Heart right ventricle (tissue), 16 donors: ENCODE data around the gene LRRC74A. TPM values are rescaled to one million over a fixed set of nuclear protein-coding genes. Genes with fewer than 3 reads are reported as not detected.

Experiments used
- ATAC-seq, 8 donors: fragments of 200-7000 bp; cut with Tn5 transposase; one replicate each; pipeline ENCODE4 v1.9.1; 2020; ENCODE audit warnings: mild to moderate bottlenecking in 8 of 8, moderate library complexity in 8 of 8, moderate number of reproducible peaks in 1 of 8
- DNase-seq, 2 donors: peaks; one replicate each; pipeline ENCODE4 v3.0.0-alpha.2; 2020
- H3K27ac ChIP-seq, 10 donors: fragments of 200-600 bp; sonication (generic) in 2 of 10; one replicate each; pipeline versions ENCODE4 v1.5.0 to v1.8.0; 2020 to 2022; ENCODE audit warnings: mild to moderate bottlenecking in 3 of 10
- H3K27me3 ChIP-seq, 7 donors: fragments of 200-600 bp; one replicate each; pipeline ENCODE4 v1.8.0; 2021 to 2022; ENCODE audit warnings: mild to moderate bottlenecking in 2 of 7
- H3K36me3 ChIP-seq, 9 donors: fragments of 200-600 bp; sonication (generic) in 1 of 9; one replicate each; pipeline versions ENCODE4 v1.5.0 to v1.8.0; 2020 to 2022; ENCODE audit warnings: mild to moderate bottlenecking in 2 of 9
- H3K4me1 ChIP-seq, 9 donors: fragments of 200-600 bp; sonication (generic) in 1 of 9; one replicate each; pipeline versions ENCODE4 v1.5.0 to v1.8.0; 2020 to 2022; ENCODE audit warnings: mild to moderate bottlenecking in 4 of 9
- H3K4me3 ChIP-seq, 10 donors: fragments of 200-600 bp; sonication (generic) in 2 of 10; one replicate each; pipeline versions ENCODE4 v1.5.0 to v1.8.0; 2020 to 2022; ENCODE audit warnings: mild to moderate bottlenecking in 7 of 10, moderate library complexity in 2 of 10
- H3K9me3 ChIP-seq, 11 donors: fragments of 200-600 bp in 10 of 11; sonication (generic) in 2 of 11; one replicate each; pipeline versions ENCODE4 v1.5.0 to v1.8.0; 2013 to 2022; ENCODE audit warnings: mild to moderate bottlenecking in 2 of 11, control low read depth in 1 of 11, moderate library complexity in 1 of 11
- CTCF ChIP-seq, 9 donors: fragments of 200-600 bp; sonication (generic) in 2 of 9; IDR thresholded peaks; one replicate each; pipeline versions ENCODE4 v1.5.0 to v1.8.0; 2021 to 2022; ENCODE audit warnings: antibody characterized with exemption in 9 of 9, mild to moderate bottlenecking in 5 of 9, moderate library complexity in 1 of 9
- WGBS, 2 donors: extraction: QIAGEN DNeasy Blood & Tissue Kit; methylation state at CpG; one replicate each; pipeline ENCODE4 v1.1.7; 2013; ENCODE audit warnings: inconsistent platforms in 1 of 2; 5-methylcytosine and 5-hydroxymethylcytosine counted together
- intact Hi-C, 10 donors: fragments of 100-400 bp; cut with DNase I; formaldehyde crosslinking; loops; one replicate each; pipeline versions ENCODE4 v1.11.1 to v1.14.2; 2022
- polyA plus RNA-seq, 2 donors: library from polyadenylated mRNA; stranded (reverse); fragments of 200-250 nt; gene quantifications; one replicate each; pipeline ENCODE4 v1.2.3, GENCODE V29; 2013
- total RNA-seq, 10 donors: library from RNA; stranded (reverse); fragmentation: NEBNext Ultra II Directional in 3 of 10; extraction: Animal tissue kit (Norgen Biotek cat#: 25700) in 3 of 10; gene quantifications; one replicate each; pipeline versions ENCODE4 v1.2.1 to v1.2.4, GENCODE V29; 2021 to 2023
- donor health status: Arrhythmogenic right ventricular cardiomyopathy.
- donor health status: ischemic (EF 13 %, LVEDD 7.1; RV severe dilation, severe dysfunction).
- donor health status: healthy with polysubstance abuse.
- donor health status: DM: no; HTN: yes; CAD: no.
- donor health status: DM: no; HTN: no; CAD: no.
- donor health status: ischemic (EF 25% LVEDD 6.9; RV normal size, moderate dysfunction).
- donor health status: ischemic (EF 25% LVEDD 5.7; RV mildly dilated, moderate dysfunction).
- donor health status: healthy.
- donor health status: DM: yes; HTN: yes; CAD: no.
- donor health status: Ischemic cardiomyopathy.
- donor health status: ischemic (EF 35%, LVEDD 5.7; RV mildly dilated, moderate dysfunction).
- donor health status: nonischemic (EF 11% LVEDD 7.7; RV severe dilation, severe dysfunction).
- donor health status: DM: yes; HTN: yes; CAD: no.
- donor health status: PGD.
- donor health status: ischemic (EF 29% LVEDD 5.4; RV normal size, mild dysfunction).
- donor health status: nonischemic (EF 23%, LVEDD 6.1; RV moderate dilation, normal function).

Gene LRRC74A
- total and polyA plus RNA-seq, 12 donors: not detected

GRCh38 chr14:76917158-76917596 is 91.0 kb downstream of the LRRC74A start:
- 49 to 63% methylated on average over 7 of the region's 7 CpGs for WGBS, 2 donors
- intact Hi-C loops: loop anchor here in 8 of 10 donors (1.0 to 10.0 kb wide), 5 partner anchors 35 to 111 kb away; partner anchors contain the start of gene IRF2BPL (in 4 of the 8)
- Histone ChIP-seq H3K4me1 (peaks cover 41 to 70% (median 58%) of the 10 kb centered on the region in 9 donors), H3K27ac (peak overlapping the region; percentile 83 to 98 (median 92)), H3K4me3 (no peak overlapping the region), H3K36me3 (no peaks in the 10 kb centered on the region), H3K9me3 (no peaks in the 10 kb centered on the region), H3K27me3 (no peaks in the 10 kb centered on the region)
- ATAC-seq (no peak), DNase-seq (peak in 1 of 2 donors; percentile 57)
- peak in 8 of 9 donors; percentile 20 to 63 (median 52) for TF ChIP-seq CTCF (IDR thresholded peaks at IDR 0.05)

- Histone ChIP-seq H3K36me3 (no peaks in the 10 kb centered on the region), H3K4me1 (peaks cover 41 to 74% (median 63%) of the 10 kb centered on the region in 9 donors), H3K27ac (peak overlapping the region; percentile 83 to 98 (median 92)), H3K4me3 (peak overlapping the region in 1 of 10 donors; percentile 16), H3K9me3 (no peaks in the 10 kb centered on the region), H3K27me3 (no peaks in the 10 kb centered on the region)
- intact Hi-C loops: loop anchor here in 9 of 10 donors (1.0 to 10.0 kb wide), 8 partner anchors 35 to 111 kb away; partner anchors contain the start of gene IRF2BPL (in 6 of the 9)
- no peak for TF ChIP-seq CTCF (IDR thresholded peaks at IDR 0.05)
- peak; percentile 6 to 67 (median 42) for ATAC-seq
- DNase-seq: peak; percentile 76
- 25 to 28% methylated on average over 7 of the region's 7 CpGs for WGBS, 2 donors
Measured at GRCh38 chr14:76917745-76918255, 91.6 kb downstream of the LRRC74A start.

DNA sequence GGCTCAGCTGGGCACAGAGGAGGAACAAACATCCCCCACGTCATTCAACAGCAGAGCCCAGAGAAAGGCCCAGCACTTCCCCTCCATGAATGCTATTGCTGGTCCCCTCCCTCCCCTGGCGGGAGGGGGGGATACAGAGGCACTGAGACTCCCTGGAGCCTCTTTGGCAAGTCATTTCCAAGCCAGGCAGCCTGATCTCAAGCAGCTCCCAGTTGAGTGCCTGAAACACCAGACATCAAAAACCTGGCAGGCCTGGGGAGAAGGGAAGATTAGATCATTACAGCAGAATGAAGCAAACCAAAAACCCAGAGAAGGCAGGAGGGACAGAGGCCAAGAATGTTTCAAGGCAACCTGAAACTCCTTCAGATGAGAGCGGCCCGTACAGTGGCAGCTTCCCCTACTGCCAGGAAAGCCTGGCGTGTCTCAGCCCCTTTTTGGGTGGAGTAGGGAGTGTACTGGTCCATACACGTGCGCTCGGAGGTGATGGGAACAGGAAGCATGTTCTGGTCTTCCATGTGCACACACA is 92.1 kb downstream of the LRRC74A start:
- ATAC-seq (peak; percentile 26 to 55 (median 42)), DNase-seq (peak; percentile 66 to 68)
- H3K27me3 ChIP-seq: no peaks in the 10 kb centered on the region
- H3K27ac ChIP-seq: peak overlapping the region; percentile 83 to 98 (median 92)
- WGBS, 2 donors: 7 to 8% methylated on average over 8 of the region's 8 CpGs
- peak in 1 of 9 donors; percentile 16 for TF ChIP-seq CTCF (IDR thresholded peaks at IDR 0.05)
- peaks cover 38 to 75% (median 60%) of the 10 kb centered on the region in 9 donors for H3K4me1 ChIP-seq
- intact Hi-C loops: loop anchor here in 9 of 10 donors (1.0 to 10.0 kb wide), 8 partner anchors 34 to 110 kb away; partner anchors contain the start of gene IRF2BPL (in 5 of the 9)
- H3K9me3 ChIP-seq: no peaks in the 10 kb centered on the region
- peak overlapping the region in 3 of 10 donors; percentile 2 to 16 (median 11) for H3K4me3 ChIP-seq
- H3K36me3 ChIP-seq: no peaks in the 10 kb centered on the region

DNA sequence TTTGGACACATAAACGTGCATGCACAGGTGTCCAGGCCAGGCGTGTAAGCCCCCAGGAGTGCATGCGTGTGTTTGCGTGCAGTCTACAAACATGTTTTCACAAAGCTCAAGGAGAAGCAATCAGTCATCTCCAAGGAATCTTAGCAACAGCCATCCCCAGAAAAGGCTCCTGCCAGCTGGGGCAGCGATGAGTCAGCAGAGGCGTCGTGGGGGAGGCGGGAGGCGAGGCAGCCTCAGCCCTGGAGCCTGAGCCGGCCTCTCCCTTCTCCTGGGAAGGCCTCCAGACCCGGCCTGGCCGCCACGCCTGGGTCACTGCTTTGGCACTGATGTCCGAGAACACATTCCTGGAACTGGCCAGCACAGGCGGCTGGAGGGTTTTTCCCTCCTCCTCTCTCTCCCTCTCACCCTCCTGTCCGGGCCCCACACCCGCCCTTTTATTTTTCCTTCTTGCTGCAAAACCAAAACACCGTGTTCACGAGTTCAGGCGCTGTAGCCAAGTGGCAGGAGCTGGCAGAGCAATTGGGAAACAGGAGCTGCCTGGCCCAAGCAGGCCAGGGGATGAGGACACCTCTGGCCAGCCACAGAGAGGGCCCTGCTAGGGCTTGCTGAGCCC is 92.7 kb downstream of the LRRC74A start:
- 6 to 7% methylated on average over 20 of the region's 20 CpGs for WGBS, 2 donors
- peak; percentile 93 to 94 for DNase-seq
- H3K27ac ChIP-seq: peak overlapping the region; percentile 83 to 98 (median 92)
- peaks cover 35 to 75% (median 56%) of the 10 kb centered on the region in 9 donors for H3K4me1 ChIP-seq
- no peaks in the 10 kb centered on the region for H3K36me3 ChIP-seq
- peak overlapping the region in 4 of 10 donors; percentile 1 to 16 (median 6) for H3K4me3 ChIP-seq
- ATAC-seq: peak; percentile 86 to 93 (median 91)
- no peak for TF ChIP-seq CTCF (IDR thresholded peaks at IDR 0.05)
- H3K27me3 ChIP-seq: no peaks in the 10 kb centered on the region
- intact Hi-C loops: loop anchor here in 9 of 10 donors (1.0 to 10.0 kb wide), 8 partner anchors 33 to 110 kb away; partner anchors contain the start of gene IRF2BPL (in 5 of the 9)
- no peaks in the 10 kb centered on the region for H3K9me3 ChIP-seq
